K562 (cell line): ENCODE results near the gene AHSG. TPM values are rescaled to one million over a fixed set of nuclear protein-coding genes. Genes with fewer than 3 reads are reported as not detected.

Source experiments
- CHD4 ChIP-seq: fragments of 200-600 bp; sonication (generic); IDR thresholded peaks from 3 replicates; pipeline ENCODE4 v1.6.1; 2012; ENCODE audit warnings: low read depth, mild to moderate bottlenecking, mixed read lengths, low read length, inconsistent platforms; ENCODE audit not compliant: insufficient read depth, insufficient replicate concordance, poor library complexity, severe bottlenecking
- CREB1 ChIP-seq, 2 experiments: sonication (generic) in 1 of 2; formaldehyde crosslinking in 1 of 2; IDR thresholded peaks; 2 replicates each; pipeline versions ENCODE4 v1.6.1 to v1.8.0; 2012 to 2022; ENCODE audit warnings: inconsistent platforms in 1 of 2, mild to moderate bottlenecking in 1 of 2, missing genetic modification reagents in 1 of 2, moderate library complexity in 1 of 2
- EP400 ChIP-seq: fragments of 450-650 bp; IDR thresholded peaks from 2 replicates; pipeline ENCODE4 v1.6.1; 2017; ENCODE audit warnings: antibody characterized with exemption, mild to moderate bottlenecking, moderate library complexity
- FOXA3 ChIP-seq, 2 experiments: fragments of 450-650 bp in 1 of 2; sonication (generic) in 1 of 2; formaldehyde crosslinking; IDR thresholded peaks in 1 of 2; conservative IDR thresholded peaks in 1 of 2; 2 replicates each; pipeline versions ENCODE4 v1.4.0 to v1.8.0; 2020 to 2022; ENCODE audit warnings: mild to moderate bottlenecking in 2 of 2, missing genetic modification reagents in 1 of 2
- JUNB ChIP-seq: fragments of 450-650 bp; formaldehyde crosslinking; conservative IDR thresholded peaks from 2 replicates; pipeline ENCODE4 v1.4.0; 2020; ENCODE audit warnings: mild to moderate bottlenecking
- KLF10 ChIP-seq: fragments of 250-450 bp; sonication (Bioruptor Pico); IDR thresholded peaks from 2 replicates; pipeline ENCODE4 v1.6.1; 2021; ENCODE audit warnings: matching md5 sums
- LEF1 ChIP-seq: fragments of 450-650 bp; IDR thresholded peaks from 2 replicates; pipeline ENCODE4 v1.6.1; 2016; ENCODE audit warnings: mild to moderate bottlenecking
- POLR2H ChIP-seq: IDR thresholded peaks from 2 replicates; pipeline ENCODE4 v1.6.1; 2016; ENCODE audit warnings: missing genetic modification characterization, low read depth, mild to moderate bottlenecking, control low read depth, missing compliant biosample characterization, moderate library complexity
- POU5F1 ChIP-seq: fragments of 150-350 bp; IDR thresholded peaks from 2 replicates; pipeline ENCODE4 v1.6.1; 2014; ENCODE audit warnings: borderline replicate concordance, low read length, low read depth, mild to moderate bottlenecking; ENCODE audit not compliant: partially characterized antibody
- PTTG1 ChIP-seq: fragments of 450-650 bp; IDR thresholded peaks from 2 replicates; pipeline ENCODE4 v1.6.1; 2016; ENCODE audit warnings: low read depth, mild to moderate bottlenecking, missing genetic modification characterization, missing compliant biosample characterization
- RAD51 ChIP-seq: fragments of 450-650 bp; IDR thresholded peaks from 2 replicates; pipeline ENCODE4 v1.7.1; 2016; ENCODE audit warnings: low read depth, mild to moderate bottlenecking, borderline replicate concordance
- RBM14 ChIP-seq: fragments of 200-400 bp; formaldehyde crosslinking; IDR thresholded peaks from 2 replicates; pipeline ENCODE4 v1.6.1; 2018; ENCODE audit warnings: low read depth, mild to moderate bottlenecking, low read length, moderate library complexity, borderline replicate concordance; ENCODE audit not compliant: insufficient read depth
- RBM17 ChIP-seq: fragments of 200-400 bp; formaldehyde crosslinking; IDR thresholded peaks from 2 replicates; pipeline ENCODE4 v1.6.1; 2017; ENCODE audit warnings: low read depth, mild to moderate bottlenecking, low read length, borderline replicate concordance
- SMC3 ChIP-seq: conservative IDR thresholded peaks from 2 replicates; pipeline ENCODE4 v1.6.1; 2011; ENCODE audit warnings: low read depth, low read length, improper control_type of control experiment; ENCODE audit not compliant: insufficient read depth
- SREBF1 ChIP-seq: fragments of 150-350 bp; IDR thresholded peaks from 2 replicates; pipeline ENCODE4 v1.6.1; 2014; ENCODE audit warnings: antibody characterized with exemption, low read depth, low read length, borderline replicate concordance
- SRSF7 ChIP-seq: fragments of 200-400 bp; formaldehyde crosslinking; optimal IDR thresholded peaks from 2 replicates; pipeline ENCODE3; 2017; ENCODE audit warnings: mild to moderate bottlenecking, low read depth, low read length
- ZBTB2 ChIP-seq: fragments of 450-650 bp; IDR thresholded peaks from 2 replicates; pipeline ENCODE4 v1.6.1; 2016; ENCODE audit warnings: antibody characterized with exemption
- ZNF146 ChIP-seq: IDR thresholded peaks from one replicate; pipeline ENCODE4 v1.6.1; 2018; ENCODE audit warnings: missing compliant biosample characterization; ENCODE audit not compliant: unreplicated experiment
- ZNF175 ChIP-seq: fragments of 200-800 bp; sonication (Bioruptor generic); IDR thresholded peaks from 2 replicates; pipeline ENCODE4 v1.6.1; 2016; ENCODE audit warnings: low read depth, mild to moderate bottlenecking, missing genetic modification characterization, missing compliant biosample characterization
- ZNF444 ChIP-seq: fragments of 250-450 bp; sonication (Bioruptor Pico); IDR thresholded peaks from 2 replicates; pipeline ENCODE4 v1.4.0; 2020; ENCODE audit warnings: mild to moderate bottlenecking, moderate library complexity
- ZNF592 ChIP-seq: fragments of 450-650 bp; IDR thresholded peaks from 2 replicates; pipeline ENCODE4 v1.6.1; 2017; ENCODE audit warnings: antibody characterized with exemption, mild to moderate bottlenecking
- ZNF79 ChIP-seq: fragments of 250-450 bp; sonication (Bioruptor Pico); IDR thresholded peaks from 2 replicates; pipeline ENCODE4 v1.4.0; 2020; ENCODE audit warnings: low read depth, mild to moderate bottlenecking, moderate library complexity
- ZSCAN29 ChIP-seq: fragments of 450-650 bp; IDR thresholded peaks from 2 replicates; pipeline ENCODE4 v1.6.1; 2017
- polyA plus RNA-seq, 8 experiments: library from polyadenylated mRNA; depleted of rRNA in 4 of 8; stranded (reverse) in 5 of 8; unstranded in 3 of 8; fragments of >200 nt; fragmentation: Nextera tagmentation in 2 of 8; fragmentation: Illumina TruSeq in 1 of 8; extraction: Ambion mirVana in 2 of 8; extraction: Trizol in 1 of 8; gene quantifications; 2 replicates each; pipeline versions ENCODE4 v1.2.1 to v1.2.3, GENCODE V29; 2011 to 2014; ENCODE audit warnings: inconsistent platforms in 1 of 8, missing spikeins in 1 of 8
- total RNA-seq, 7 experiments: library from RNA; depleted of rRNA in 6 of 7; stranded (reverse); fragments of >200 nt in 6 of 7; fragmentation: Illumina TruSeq in 2 of 7; extraction: Trizol in 2 of 7; gene quantifications; 2 replicates each; pipeline versions ENCODE4 v1.2.1 to v1.2.3, GENCODE V29; 2011 to 2021; ENCODE audit warnings: low replicate concordance in 1 of 7

AHSG gene
- total and polyA plus RNA-seq, 9 of the 15 experiments (the other 6 are each of a cell fraction or from before 2014, with no cell fraction given): 0.69 TPM; not detected in 8

GRCh38 chr3:186599142-186599784 is 13.6 kb upstream of the AHSG start (continued):
- TF ChIP-seq POLR2H (peak; percentile 62; the same call in 1 of the 2 replicates), SRSF7 (no peak), SMC3 (no peak), PTTG1 (tag) (no peak), CHD4 (no peak), KLF10 (no peak), RAD51 (no peak), ZNF79 (no peak), JUNB (CRISPR knock-in tag) (no peak), ZNF444 (CRISPR knock-in tag) (no peak), CREB1 (IDR thresholded peaks at IDR 0.05) (no peak), CREB1 (CRISPR knock-in tag; IDR thresholded peaks at IDR 0.05) (no peak), ZNF175 (CRISPR knock-in tag) (peak; percentile 69), ZNF146 (CRISPR knock-in tag) (no peak), LEF1 (peak; percentile 34; the same call in 1 of the 2 replicates), ZSCAN29 (no peak), FOXA3 (CRISPR knock-in tag; conservative IDR thresholded peaks at IDR 0.05 in 1 of 2, IDR thresholded peaks at IDR 0.05 in 1 of 2) (no peak), POU5F1 (no peak), RBM17 (no peak), ZNF592 (no peak), EP400 (no peak; the same call in 1 of the 2 replicates), RBM14 (no peak), SREBF1 (no peak), ZBTB2 (no peak)
